Endothelial cell of umbilical vein (primary cell): ENCODE measurements around the gene CKS2. TPM values are rescaled to one million over a fixed set of nuclear protein-coding genes. Genes with fewer than 3 reads are reported as not detected.

Source experiments
- BruUV-seq: library from RNA; stranded (reverse); fragments of 400-500 nt; replicated peaks from 2 replicates; lab custom pipeline; 2021; lab: Mats Ljungman, UMichigan
- CTCF ChIA-PET: fragments of 300-600, 350-600 bp; sonication (Branson Sonifier 250); formaldehyde crosslinking; loops from one replicate; lab custom pipeline; 2021; ENCODE audit warnings: antibody characterized with exemption, inconsistent platforms; lab: Charles Lee
- POLR2A ChIA-PET: fragments of 300-600, 350-600 bp; sonication (Branson Sonifier 250); formaldehyde crosslinking; loops from one replicate; lab custom pipeline; 2021; ENCODE audit warnings: antibody characterized with exemption, inconsistent platforms; lab: Charles Lee
- DNase-seq: peaks from one replicate; pipeline ENCODE4 v3.0.0-alpha.2; 2011; ENCODE audit warnings: low read depth, low spot score
- FAIRE-seq: peaks from 2 replicates; lab custom pipeline; 2011; peaks lifted over from hg19 to GRCh38; lab: Jason Lieb, UNC
- H2AFZ ChIP-seq: 2 replicates; pipeline ENCODE4 v1.6.0; 2012; ENCODE audit warnings: low read depth, low read length, control low read depth, inconsistent platforms
- H3K27ac ChIP-seq: 2 replicates; pipeline ENCODE4 v1.5.1; 2011; ENCODE audit warnings: low read depth, mild to moderate bottlenecking, control low read depth, low read length, moderate library complexity; ENCODE audit not compliant: insufficient read depth
- H3K27me3 ChIP-seq, 2 experiments: 2 replicates each; pipeline versions ENCODE4 v1.6.0 to v1.6.1; 2011; ENCODE audit warnings: low read length in 2 of 2, mixed read lengths in 1 of 2; ENCODE audit not compliant: control insufficient read depth in 2 of 2, insufficient read depth in 2 of 2
- H3K36me3 ChIP-seq, 2 experiments: 2 replicates in 1 of 2; 3 replicates in 1 of 2; pipeline ENCODE4 v1.5.1; 2011; ENCODE audit warnings: low read length in 2 of 2, mild to moderate bottlenecking in 1 of 2, moderate library complexity in 1 of 2; ENCODE audit not compliant: control insufficient read depth in 2 of 2, insufficient read depth in 2 of 2; ENCODE audit errors: extremely low read depth in 1 of 2
- H3K4me1 ChIP-seq: 3 replicates; pipeline ENCODE4 v1.5.1; 2011; ENCODE audit warnings: mild to moderate bottlenecking, low read length; ENCODE audit not compliant: control insufficient read depth, insufficient read depth; ENCODE audit errors: extremely low read depth
- H3K4me2 ChIP-seq: 2 replicates; pipeline ENCODE4 v1.6.1; 2011; ENCODE audit warnings: low read length, control low read depth, mixed read lengths; ENCODE audit not compliant: insufficient read depth
- H3K4me3 ChIP-seq, 3 experiments: fragments of 200-600 bp in 1 of 3; sonication (generic), shearing (Covaris generic) in 1 of 3; replicated peaks in 1 of 3; 2 replicates each; pipeline ENCODE4 v1.5.1; 2011 to 2016; ENCODE audit warnings: control low read depth in 3 of 3, low read length in 3 of 3, mild to moderate bottlenecking in 2 of 3, inconsistent platforms in 1 of 3, low read depth in 1 of 3, moderate library complexity in 1 of 3; ENCODE audit not compliant: insufficient read depth in 1 of 3
- H3K79me2 ChIP-seq: 2 replicates; pipeline ENCODE4 v1.6.0; 2012; ENCODE audit warnings: low read length, inconsistent platforms; ENCODE audit not compliant: control insufficient read depth, insufficient read depth
- H3K9ac ChIP-seq: replicated peaks from 2 replicates; pipeline ENCODE3; 2011; ENCODE audit warnings: low read length, control low read depth; ENCODE audit not compliant: insufficient read depth; ENCODE audit errors: extremely low read depth
- H3K9me1 ChIP-seq: replicated peaks from 3 replicates; pipeline ENCODE4 v1.6.0; 2011; ENCODE audit warnings: mild to moderate bottlenecking, low read length; ENCODE audit not compliant: control insufficient read depth, insufficient read depth; ENCODE audit errors: extremely low read depth
- H3K9me3 ChIP-seq: replicated peaks from 2 replicates; pipeline ENCODE4 v1.5.1; 2012; ENCODE audit warnings: low read length, inconsistent platforms; ENCODE audit not compliant: control insufficient read depth, insufficient read depth
- H4K20me1 ChIP-seq: replicated peaks from 2 replicates; pipeline ENCODE3; 2011; ENCODE audit warnings: mild to moderate bottlenecking, low read length; ENCODE audit not compliant: control insufficient read depth, insufficient read depth; ENCODE audit errors: extremely low read depth
- CTCF ChIP-seq, 2 donors: IDR thresholded peaks; 1 replicate in 1 of 2; 2 replicates in 1 of 2; pipeline ENCODE4 v1.5.1; 2011; ENCODE audit warnings: low read length in 2 of 2, mild to moderate bottlenecking in 2 of 2, moderate library complexity in 2 of 2, control low read depth in 1 of 2, inconsistent platforms in 1 of 2, low read depth in 1 of 2; ENCODE audit not compliant: insufficient read depth in 1 of 2; ENCODE audit errors: extremely low read depth in 1 of 2
- EZH2 ChIP-seq: IDR thresholded peaks from 2 replicates; pipeline ENCODE4 v1.6.1; 2012; ENCODE audit warnings: borderline replicate concordance, low read depth, mild to moderate bottlenecking, moderate library complexity, low read length, inconsistent platforms; ENCODE audit not compliant: severe bottlenecking
- FOS ChIP-seq: IDR thresholded peaks from 2 replicates; pipeline ENCODE4 v1.6.1; 2011; ENCODE audit warnings: mild to moderate bottlenecking, low read length, moderate library complexity, borderline replicate concordance; ENCODE audit not compliant: insufficient read depth
- GATA2 ChIP-seq: IDR thresholded peaks from 2 replicates; pipeline ENCODE4 v1.7.0; 2011; ENCODE audit warnings: low read depth, mild to moderate bottlenecking, moderate library complexity, mixed read lengths, low read length; ENCODE audit not compliant: insufficient read length, insufficient read depth
- JUN ChIP-seq: IDR thresholded peaks from 2 replicates; pipeline ENCODE4 v1.6.1; 2011; ENCODE audit warnings: borderline replicate concordance, low read depth; ENCODE audit not compliant: insufficient read length, insufficient read depth
- MAX ChIP-seq: IDR thresholded peaks from 2 replicates; pipeline ENCODE4 v1.6.1; 2011; ENCODE audit not compliant: insufficient read depth, insufficient read length
- MYC ChIP-seq: IDR thresholded peaks from one replicate; pipeline ENCODE4 v1.6.1; 2011; ENCODE audit warnings: mild to moderate bottlenecking, low read depth, low read length
- POLR2A ChIP-seq: IDR thresholded peaks from 2 replicates; pipeline ENCODE4 v1.6.1; 2012; ENCODE audit warnings: low read depth, mild to moderate bottlenecking, control low read depth, low read length
- POLR2AphosphoS5 ChIP-seq: IDR thresholded peaks from 2 replicates; pipeline ENCODE4 v1.6.1; 2012; ENCODE audit warnings: low read depth, mild to moderate bottlenecking, control low read depth, low read length, moderate library complexity; ENCODE audit not compliant: insufficient read depth
- dilution Hi-C: fragments of 300-500 bp; cut with MboI; formaldehyde crosslinking; loops from one replicate; pipeline ENCODE4 v1.15.0; 2019; ENCODE audit warnings: low sequenced_read_pairs; ENCODE audit not compliant: extremely low pct_ligation_motif_present
- intact Hi-C: fragments of 100-400 bp; cut with micrococcal nuclease; formaldehyde crosslinking; loops from one replicate; pipeline ENCODE4 v1.10.0; 2022
- polyA plus RNA-seq, 4 experiments: library from polyadenylated mRNA; depleted of rRNA in 3 of 4; stranded (reverse) in 3 of 4; unstranded in 1 of 4; fragments of >200 nt; gene quantifications; 2 replicates each; pipeline versions ENCODE4 v1.2.1 to v1.2.3, GENCODE V29; 2011 to 2012; ENCODE audit warnings: missing spikeins in 1 of 4
- total RNA-seq: library from RNA; stranded (reverse); gene quantifications from 2 replicates; pipeline ENCODE4 v1.2.3, GENCODE V29; 2021

CKS2 gene
- total and polyA plus RNA-seq, 2 donors (not counting 3 experiments of a cell fraction or from before 2014, with no cell fraction given) = 153 to 269 TPM

- H4K20me1 ChIP-seq = no peaks in the 10 kb centered on the region
- dilution Hi-C loops = no loop called here
- H3K36me3 ChIP-seq = peaks cover 2 to 21% of the 10 kb centered on the region in 2 experiments
- no peak overlapping the region for H2AFZ ChIP-seq
- peak overlapping the region in 1 of 3 experiments; percentile 97 for H3K4me3 ChIP-seq
- peaks cover 41% of the 10 kb centered on the region for H3K4me1 ChIP-seq
- intact Hi-C loops = loop anchor here (5.0 to 10.0 kb wide), 2 partner anchors 500 to 928 kb away; partner anchors contain the start of gene SPIN1
- H3K27me3 ChIP-seq = no peaks in the 10 kb centered on the region
- H3K27ac ChIP-seq = peak overlapping the region; percentile 21
- peak overlapping the region; percentile 94 for H3K9ac ChIP-seq
- TF ChIP-seq JUN = no peak
- TF ChIP-seq GATA2 = no peak
- no peak for TF ChIP-seq MAX
- TF ChIP-seq POLR2AphosphoS5 = no peak
- no peak for TF ChIP-seq FOS
- TF ChIP-seq CTCF (IDR thresholded peaks at IDR 0.05; ENCODE audit: extremely low read depth in 1 of 2, insufficient read depth in 1 of 2, low read depth in 1 of 2, low read length in 2 of 2) = no peak
- TF ChIP-seq POLR2A = no peak
- TF ChIP-seq EZH2 = no peak
- TF ChIP-seq MYC = no peak
- H3K79me2 ChIP-seq = peaks cover 69% of the 10 kb centered on the region
- no peaks in the 10 kb centered on the region for H3K9me1 ChIP-seq
- CTCF ChIA-PET = interaction anchor here (0.9 to 1.0 kb wide), 2 partner anchors 36 to 234 kb away, joined by 3 to 5 read pairs; no protein-coding TSS in a partner anchor
- H3K9me3 ChIP-seq = no peaks in the 10 kb centered on the region
- no peak for FAIRE-seq
- DNase-seq = no peak
- H3K4me2 ChIP-seq = peak overlapping the region; percentile 97
- POLR2A ChIA-PET = no interaction called here
- BruUV-seq = no TSS peak
Measured at GRCh38 chr9:89314955-89315354, 4.0 kb downstream of the CKS2 start.
